B cell (primary cell): Measurements from ENCODE around the gene BEND7.

Experiments used
- EZH2 ChIP-seq: IDR thresholded peaks from 2 replicates; pipeline ENCODE4 v1.6.1; 2012; ENCODE audit warnings: borderline replicate concordance, low read depth, mild to moderate bottlenecking, moderate library complexity, low read length; ENCODE audit not compliant: insufficient read depth, poor library complexity, severe bottlenecking
- TF ChIP-seq, protein P1 (sequence below): fragments of 200-600 bp; IDR thresholded peaks from one replicate; pipeline ENCODE4 v1.8.0; 2022; ENCODE audit warnings: antibody characterized with exemption, mild to moderate bottlenecking

DNA sequence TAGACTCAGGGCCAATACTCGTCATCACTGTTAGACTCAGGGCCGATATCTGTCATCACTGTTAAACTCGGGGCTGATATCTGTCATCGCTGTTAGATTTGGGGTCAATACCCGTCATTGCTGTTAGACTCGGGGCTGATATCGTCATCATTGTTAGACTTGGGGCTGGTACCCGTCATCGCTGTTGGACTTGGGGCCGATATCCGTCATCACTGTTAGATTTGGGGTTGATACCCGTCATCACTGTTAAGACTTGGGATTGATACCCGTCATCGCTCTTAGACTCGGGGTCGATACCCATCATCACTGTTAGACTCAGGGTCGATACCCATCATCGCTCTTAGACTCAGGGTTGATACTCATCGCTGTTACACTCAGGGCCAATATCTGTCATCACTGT lies 56.5 kb downstream of the BEND7 start:
- TF ChIP-seq, protein P1, sequence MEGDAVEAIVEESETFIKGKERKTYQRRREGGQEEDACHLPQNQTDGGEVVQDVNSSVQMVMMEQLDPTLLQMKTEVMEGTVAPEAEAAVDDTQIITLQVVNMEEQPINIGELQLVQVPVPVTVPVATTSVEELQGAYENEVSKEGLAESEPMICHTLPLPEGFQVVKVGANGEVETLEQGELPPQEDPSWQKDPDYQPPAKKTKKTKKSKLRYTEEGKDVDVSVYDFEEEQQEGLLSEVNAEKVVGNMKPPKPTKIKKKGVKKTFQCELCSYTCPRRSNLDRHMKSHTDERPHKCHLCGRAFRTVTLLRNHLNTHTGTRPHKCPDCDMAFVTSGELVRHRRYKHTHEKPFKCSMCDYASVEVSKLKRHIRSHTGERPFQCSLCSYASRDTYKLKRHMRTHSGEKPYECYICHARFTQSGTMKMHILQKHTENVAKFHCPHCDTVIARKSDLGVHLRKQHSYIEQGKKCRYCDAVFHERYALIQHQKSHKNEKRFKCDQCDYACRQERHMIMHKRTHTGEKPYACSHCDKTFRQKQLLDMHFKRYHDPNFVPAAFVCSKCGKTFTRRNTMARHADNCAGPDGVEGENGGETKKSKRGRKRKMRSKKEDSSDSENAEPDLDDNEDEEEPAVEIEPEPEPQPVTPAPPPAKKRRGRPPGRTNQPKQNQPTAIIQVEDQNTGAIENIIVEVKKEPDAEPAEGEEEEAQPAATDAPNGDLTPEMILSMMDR = no peak
- no peak for TF ChIP-seq EZH2
